ENCODE measurements around the gene MEGF11. TPM values are rescaled to one million over a fixed set of nuclear protein-coding genes. Genes with fewer than 3 reads are reported as not detected.

The MEGF11 gene
- total and polyA plus RNA-seq, 2 donors (not counting 1 experiment from before 2014, with no cell fraction given): under 0.01 TPM; not detected in 1

DNA sequence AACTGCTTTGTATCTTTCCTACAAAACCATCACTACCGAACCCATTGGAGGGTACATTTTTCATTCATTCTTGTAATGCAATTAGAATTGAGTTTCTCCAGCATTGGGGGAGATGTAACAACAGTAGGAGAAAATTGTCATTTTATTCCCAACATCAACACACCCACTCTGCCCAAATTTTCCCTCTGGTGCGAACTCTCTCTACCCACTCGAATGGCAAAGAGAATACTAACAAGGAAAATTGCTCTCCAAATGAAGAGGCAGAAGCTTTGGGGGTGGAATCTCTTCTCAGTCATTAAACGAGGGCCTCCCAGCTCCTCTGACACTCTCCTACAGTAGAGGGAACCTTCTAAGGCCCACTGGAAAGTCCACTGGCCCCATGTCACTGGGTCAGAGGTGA lies 135.7 kb downstream of the MEGF11 start:
- Histone ChIP-seq H3K4me2 (ENCODE audit: extremely low read depth, insufficient read depth, low read length) (no peak overlapping the region), H3K27me3 (ENCODE audit: control insufficient read depth, insufficient read depth, low read length) (peaks cover 6% of the 10 kb centered on the region), H3K27ac (ENCODE audit: insufficient read depth, low read length) (no peak overlapping the region), H3K4me3 (replicated peaks in 1 of 4; ENCODE audit: control extremely low read depth in 1 of 4, insufficient read depth in 1 of 4, low read depth in 3 of 4, low read length in 4 of 4) (no peak overlapping the region), H3K36me3 (ENCODE audit: control insufficient read depth, insufficient read depth, low read length) (no peaks in the 10 kb centered on the region), H2AFZ (ENCODE audit: low read length) (no peak overlapping the region), H4K20me1 (ENCODE audit: control insufficient read depth, extremely low read depth, insufficient read depth, low read length) (no peaks in the 10 kb centered on the region), H3K9me3 (ENCODE audit: control insufficient read depth, insufficient read depth, low read depth, low read length) (no peaks in the 10 kb centered on the region), H3K79me2 (ENCODE audit: control insufficient read depth, insufficient read depth, low read length) (no peaks in the 10 kb centered on the region), H3K9ac (ENCODE audit: insufficient read depth, low read length) (no peak overlapping the region), H3K4me1 (ENCODE audit: control insufficient read depth, extremely low read depth, insufficient read depth, low read length) (no peaks in the 10 kb centered on the region)
- TF ChIP-seq EZH2 (IDR thresholded peaks at IDR 0.05; ENCODE audit: low read length, missing control alignments): no peak
- TF ChIP-seq, protein P1, sequence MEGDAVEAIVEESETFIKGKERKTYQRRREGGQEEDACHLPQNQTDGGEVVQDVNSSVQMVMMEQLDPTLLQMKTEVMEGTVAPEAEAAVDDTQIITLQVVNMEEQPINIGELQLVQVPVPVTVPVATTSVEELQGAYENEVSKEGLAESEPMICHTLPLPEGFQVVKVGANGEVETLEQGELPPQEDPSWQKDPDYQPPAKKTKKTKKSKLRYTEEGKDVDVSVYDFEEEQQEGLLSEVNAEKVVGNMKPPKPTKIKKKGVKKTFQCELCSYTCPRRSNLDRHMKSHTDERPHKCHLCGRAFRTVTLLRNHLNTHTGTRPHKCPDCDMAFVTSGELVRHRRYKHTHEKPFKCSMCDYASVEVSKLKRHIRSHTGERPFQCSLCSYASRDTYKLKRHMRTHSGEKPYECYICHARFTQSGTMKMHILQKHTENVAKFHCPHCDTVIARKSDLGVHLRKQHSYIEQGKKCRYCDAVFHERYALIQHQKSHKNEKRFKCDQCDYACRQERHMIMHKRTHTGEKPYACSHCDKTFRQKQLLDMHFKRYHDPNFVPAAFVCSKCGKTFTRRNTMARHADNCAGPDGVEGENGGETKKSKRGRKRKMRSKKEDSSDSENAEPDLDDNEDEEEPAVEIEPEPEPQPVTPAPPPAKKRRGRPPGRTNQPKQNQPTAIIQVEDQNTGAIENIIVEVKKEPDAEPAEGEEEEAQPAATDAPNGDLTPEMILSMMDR (conservative IDR thresholded peaks at IDR 0.05 in 1 of 2, IDR thresholded peaks at IDR 0.05 in 1 of 2; ENCODE audit: low read depth in 1 of 2, low read length in 2 of 2): no peak
- DNase-seq (ENCODE audit: low read depth in 2 of 2): no peak

- Histone ChIP-seq H3K27ac (ENCODE audit: insufficient read depth, low read length) (no peak overlapping the region), H3K4me1 (ENCODE audit: control insufficient read depth, extremely low read depth, insufficient read depth, low read length) (no peaks in the 10 kb centered on the region), H4K20me1 (ENCODE audit: control insufficient read depth, extremely low read depth, insufficient read depth, low read length) (no peaks in the 10 kb centered on the region), H2AFZ (ENCODE audit: low read length) (no peak overlapping the region), H3K4me3 (replicated peaks in 1 of 4; ENCODE audit: control extremely low read depth in 1 of 4, insufficient read depth in 1 of 4, low read depth in 3 of 4, low read length in 4 of 4) (no peak overlapping the region), H3K9ac (ENCODE audit: insufficient read depth, low read length) (no peak overlapping the region), H3K79me2 (ENCODE audit: control insufficient read depth, insufficient read depth, low read length) (no peaks in the 10 kb centered on the region), H3K27me3 (ENCODE audit: control insufficient read depth, insufficient read depth, low read length) (peaks cover 3% of the 10 kb centered on the region), H3K4me2 (ENCODE audit: extremely low read depth, insufficient read depth, low read length) (no peak overlapping the region), H3K36me3 (ENCODE audit: control insufficient read depth, insufficient read depth, low read length) (no peaks in the 10 kb centered on the region), H3K9me3 (ENCODE audit: control insufficient read depth, insufficient read depth, low read depth, low read length) (no peaks in the 10 kb centered on the region)
- TF ChIP-seq, protein P1 (conservative IDR thresholded peaks at IDR 0.05 in 1 of 2, IDR thresholded peaks at IDR 0.05 in 1 of 2; ENCODE audit: low read depth in 1 of 2, low read length in 2 of 2): no peak
- TF ChIP-seq EZH2 (IDR thresholded peaks at IDR 0.05; ENCODE audit: low read length, missing control alignments): no peak
- DNase-seq (ENCODE audit: low read depth in 2 of 2): no peak
Observed at GRCh38 chr15:66115568-66116206, 137.9 kb downstream of the MEGF11 start.

DNA sequence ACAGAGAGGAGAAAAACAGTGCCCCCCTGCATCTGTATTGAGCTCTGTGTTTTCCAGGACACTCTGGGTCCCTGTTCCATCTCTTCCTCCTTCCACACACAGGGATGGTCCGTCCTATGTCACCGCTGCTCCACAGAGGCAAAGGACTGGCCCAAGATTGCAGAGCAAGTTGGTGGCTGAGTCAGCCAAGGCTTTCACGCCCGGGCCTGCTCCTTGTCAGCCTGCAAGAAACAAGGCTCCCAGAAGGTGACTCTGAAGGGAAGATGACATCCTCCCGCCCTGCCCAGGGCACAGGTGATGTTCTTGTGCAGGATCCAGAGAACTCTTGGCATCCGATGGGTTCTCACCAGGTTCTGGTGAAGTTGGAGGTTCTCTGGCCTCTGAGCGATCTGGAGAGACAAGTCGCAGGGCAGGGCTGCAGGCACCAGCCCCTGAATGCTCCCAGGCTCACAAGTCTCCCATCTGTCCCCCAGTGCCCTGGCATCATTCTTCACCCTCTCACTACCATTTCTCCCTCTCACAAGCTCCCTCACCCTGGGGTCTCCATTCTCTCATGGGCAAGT lies 138.6 kb downstream of the MEGF11 start:
- H3K4me1 ChIP-seq (ENCODE audit: control insufficient read depth, extremely low read depth, insufficient read depth, low read length): no peaks in the 10 kb centered on the region
- no peaks in the 10 kb centered on the region for H3K36me3 ChIP-seq (ENCODE audit: control insufficient read depth, insufficient read depth, low read length)
- no peaks in the 10 kb centered on the region for H4K20me1 ChIP-seq (ENCODE audit: control insufficient read depth, extremely low read depth, insufficient read depth, low read length)
- no peaks in the 10 kb centered on the region for H3K27me3 ChIP-seq (ENCODE audit: control insufficient read depth, insufficient read depth, low read length)
- no peaks in the 10 kb centered on the region for H3K9me3 ChIP-seq (ENCODE audit: control insufficient read depth, insufficient read depth, low read depth, low read length)
- no peak overlapping the region for H3K9ac ChIP-seq (ENCODE audit: insufficient read depth, low read length)
- H3K79me2 ChIP-seq (ENCODE audit: control insufficient read depth, insufficient read depth, low read length): no peaks in the 10 kb centered on the region
- H3K4me3 ChIP-seq (replicated peaks in 1 of 4; ENCODE audit: control extremely low read depth in 1 of 4, insufficient read depth in 1 of 4, low read depth in 3 of 4, low read length in 4 of 4): no peak overlapping the region
- no peak overlapping the region for H2AFZ ChIP-seq (ENCODE audit: low read length)
- TF ChIP-seq EZH2 (IDR thresholded peaks at IDR 0.05; ENCODE audit: low read length, missing control alignments): no peak
- TF ChIP-seq, protein P1 (conservative IDR thresholded peaks at IDR 0.05 in 1 of 2, IDR thresholded peaks at IDR 0.05 in 1 of 2; ENCODE audit: low read depth in 1 of 2, low read length in 2 of 2): no peak
- no peak for DNase-seq (ENCODE audit: low read depth in 2 of 2)
- H3K27ac ChIP-seq (ENCODE audit: insufficient read depth, low read length): no peak overlapping the region
- H3K4me2 ChIP-seq (ENCODE audit: extremely low read depth, insufficient read depth, low read length): no peak overlapping the region
